Hematopoietic multipotent progenitor cell treated with erythropoietin and hydrocortisone succinate and interleukin-3 and kit ligand, for 17 days (in vitro differentiated cells): Measurements from ENCODE around the gene SGPP1.
A peak's percentile ranks its signal among the peaks of the same experiment; 100 is the strongest.
"Not testable (repeated sequence)": the region's sequence is repeated elsewhere in the genome, so short reads cannot be mapped to it uniquely, and the experiment has no call there.

ENCODE experiments used
- DNase-seq: peaks from one replicate; pipeline ENCODE4 v3.0.0-alpha.2; 2015; ENCODE audit warnings: low spot score

SGPP1 gene

GRCh38 chr14:63727736-63728728 is at the start of gene SGPP1:
Gene SGPP1, minus strand, starts transcription at chr14:63728065. Its CDS starts 121 bp downstream, at chr14:63727944.
- DNase-seq: peak; percentile 68

- no peak for DNase-seq
Measured at GRCh38 chr14:63777024-63777423, 49.2 kb upstream of the SGPP1 start.

GRCh38 chr14:63773504-63773903 is 45.6 kb upstream of the SGPP1 start:
- no peak for DNase-seq

- peak; percentile 41 for DNase-seq
Measured at GRCh38 chr14:63770187-63770807, 42.4 kb upstream of the SGPP1 start.

GRCh38 chr14:63766611-63767010 is 38.7 kb upstream of the SGPP1 start:
- no peak for DNase-seq

GRCh38 chr14:63764620-63765139 is 36.8 kb upstream of the SGPP1 start:
- no peak for DNase-seq

GRCh38 chr14:63764103-63764502 is 36.2 kb upstream of the SGPP1 start:
- DNase-seq: no peak

GRCh38 chr14:63761351-63762117 is 33.7 kb upstream of the SGPP1 start:
- DNase-seq: no peak

GRCh38 chr14:63760014-63760413 is 32.1 kb upstream of the SGPP1 start:
- DNase-seq: no peak

GRCh38 chr14:63759456-63759855 is 31.6 kb upstream of the SGPP1 start:
- DNase-seq: no peak

GRCh38 chr14:63757211-63757610 is 29.3 kb upstream of the SGPP1 start:
- no peak for DNase-seq

- DNase-seq: no peak
Measured at GRCh38 chr14:63752449-63753169, 24.7 kb upstream of the SGPP1 start.

GRCh38 chr14:63751076-63751475 is 23.2 kb upstream of the SGPP1 start:
- DNase-seq: not testable (repeated sequence)

- no peak for DNase-seq
Measured at GRCh38 chr14:63747846-63748245, 20.0 kb upstream of the SGPP1 start.

- no peak for DNase-seq
Measured at GRCh38 chr14:63745858-63746425, 18.1 kb upstream of the SGPP1 start.

GRCh38 chr14:63745272-63745671 is 17.4 kb upstream of the SGPP1 start:
- DNase-seq: no peak

- DNase-seq: no peak
Measured at GRCh38 chr14:63737582-63738006, 9.7 kb upstream of the SGPP1 start.

- no peak for DNase-seq
Measured at GRCh38 chr14:63735720-63736119, 7.9 kb upstream of the SGPP1 start.

GRCh38 chr14:63730659-63731058 is 2.8 kb upstream of the SGPP1 start:
- DNase-seq: no peak

GRCh38 chr14:63727231-63727735 is 582 bp downstream of the SGPP1 start:
- DNase-seq: peak; percentile 18

- DNase-seq: peak; percentile 33
Measured at GRCh38 chr14:63726499-63726898, 1.4 kb downstream of the SGPP1 start.
